GM19351 (cell line): Measurements from ENCODE around the gene PHOSPHO2.
"Not testable (repeated sequence)": the region's sequence is repeated elsewhere in the genome, so short reads cannot be mapped to it uniquely, and the experiment has no call there.

Source experiments
- ATAC-seq: cut with Tn5 transposase; IDR thresholded peaks from one replicate; pipeline ENCODE4 v1.9.1; 2021; ENCODE audit warnings: mild to moderate bottlenecking, moderate library complexity; ENCODE audit not compliant: unreplicated experiment

PHOSPHO2 gene

DNA sequence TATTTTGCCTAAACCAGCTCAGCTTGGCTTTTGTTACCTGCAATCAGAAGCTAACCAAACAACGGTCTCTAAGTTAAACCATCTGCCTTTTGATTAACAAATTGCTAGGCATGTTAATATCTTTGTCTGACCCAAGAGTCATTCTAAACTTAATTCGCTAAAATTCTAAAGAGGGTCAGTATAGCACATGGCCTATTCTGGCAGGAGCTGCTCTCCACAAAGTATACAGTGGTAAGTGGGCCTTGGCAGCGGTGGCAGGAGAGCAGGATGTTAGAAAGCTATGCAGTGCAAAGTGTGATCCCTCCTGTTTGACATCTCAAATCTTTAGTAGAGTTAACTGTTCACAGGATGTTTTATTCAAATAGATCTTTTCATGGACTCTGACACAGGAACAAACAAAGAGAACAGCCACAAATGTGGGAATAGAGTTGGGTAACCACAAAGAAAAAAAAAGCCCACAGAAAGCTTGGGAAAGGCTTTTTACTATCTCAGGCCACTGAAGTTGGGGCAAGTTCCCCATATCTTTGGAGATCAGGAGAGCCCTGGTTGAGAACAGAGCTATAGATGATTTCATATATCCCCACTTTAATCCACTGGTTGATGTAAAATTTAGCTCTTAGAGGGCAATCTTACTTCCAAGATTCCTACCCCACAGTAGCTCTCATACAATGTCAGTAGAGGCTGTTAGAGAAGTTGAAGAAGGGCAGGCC is 10.7 kb upstream of the PHOSPHO2 start:
- ATAC-seq, result no peak

- ATAC-seq, result no peak
Observed at GRCh38 chr2:169684135-169684565, 10.1 kb upstream of the PHOSPHO2 start.

- not testable (repeated sequence) for ATAC-seq
Observed at GRCh38 chr2:169684712-169685111, 9.6 kb upstream of the PHOSPHO2 start.

- ATAC-seq, result not testable (repeated sequence)
Observed at GRCh38 chr2:169686825-169687224, 7.4 kb upstream of the PHOSPHO2 start.

GRCh38 chr2:169687943-169688342 is 6.3 kb upstream of the PHOSPHO2 start:
- ATAC-seq, result not testable (repeated sequence)

DNA sequence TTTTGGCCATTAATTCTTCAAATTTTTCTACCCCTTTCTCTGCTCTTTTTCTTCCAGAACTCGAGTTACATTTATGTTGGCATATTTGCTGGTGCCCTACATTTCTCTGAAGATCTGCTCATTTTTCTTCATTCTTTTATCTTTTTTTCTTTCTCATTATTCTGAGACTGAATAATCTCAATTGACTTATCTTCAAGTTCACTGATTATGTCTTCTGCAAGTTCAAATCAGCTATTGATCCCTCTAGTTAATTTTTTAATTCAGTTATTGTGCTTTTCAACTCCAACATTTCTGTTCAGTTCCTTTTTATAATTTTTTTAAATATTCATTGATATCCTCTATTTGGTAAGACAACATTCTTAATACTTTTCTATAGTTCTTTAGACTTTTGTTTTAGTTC is 3.3 kb upstream of the PHOSPHO2 start:
- ATAC-seq, result no peak

GRCh38 chr2:169692718-169693117 is 1.6 kb upstream of the PHOSPHO2 start:
- no peak for ATAC-seq

GRCh38 chr2:169693360-169693759 is 909 bp upstream of the PHOSPHO2 start:
- no peak for ATAC-seq

GRCh38 chr2:169694894-169695260 is 608 bp downstream of the PHOSPHO2 start:
- ATAC-seq, result no peak

- ATAC-seq, result no peak
Observed at GRCh38 chr2:169696381-169696780, 2.1 kb downstream of the PHOSPHO2 start.

DNA sequence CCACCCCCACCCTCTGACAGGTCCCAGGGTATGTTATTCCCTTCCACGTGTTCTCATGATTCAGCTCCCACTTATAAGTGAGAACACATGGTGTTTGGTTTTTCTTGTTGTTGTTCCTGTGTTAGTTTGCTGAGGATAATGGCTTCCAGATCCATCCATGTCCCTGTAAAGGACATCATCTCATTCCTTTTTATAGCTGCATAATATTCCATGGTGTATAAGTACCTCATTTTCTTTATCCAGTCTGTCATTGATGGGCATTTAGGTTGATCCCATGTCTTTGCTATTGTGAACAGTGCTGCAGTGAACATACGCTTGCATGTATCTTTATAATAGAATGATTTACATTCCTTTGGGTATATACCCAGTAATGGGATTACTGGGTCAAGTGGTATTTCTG is 4.9 kb downstream of the PHOSPHO2 start:
- not testable (repeated sequence) for ATAC-seq

GRCh38 chr2:169702996-169703395 is 8.7 kb downstream of the PHOSPHO2 start:
- no peak for ATAC-seq

GRCh38 chr2:169704160-169704708 is 10.0 kb downstream of the PHOSPHO2 start:
- no peak for ATAC-seq

- no peak for ATAC-seq
Observed at GRCh38 chr2:169705927-169706326, 11.7 kb downstream of the PHOSPHO2 start.

GRCh38 chr2:169707626-169708025 is 13.4 kb downstream of the PHOSPHO2 start:
- no peak for ATAC-seq

- no peak for ATAC-seq
Observed at GRCh38 chr2:169709331-169709730, 15.1 kb downstream of the PHOSPHO2 start.

DNA sequence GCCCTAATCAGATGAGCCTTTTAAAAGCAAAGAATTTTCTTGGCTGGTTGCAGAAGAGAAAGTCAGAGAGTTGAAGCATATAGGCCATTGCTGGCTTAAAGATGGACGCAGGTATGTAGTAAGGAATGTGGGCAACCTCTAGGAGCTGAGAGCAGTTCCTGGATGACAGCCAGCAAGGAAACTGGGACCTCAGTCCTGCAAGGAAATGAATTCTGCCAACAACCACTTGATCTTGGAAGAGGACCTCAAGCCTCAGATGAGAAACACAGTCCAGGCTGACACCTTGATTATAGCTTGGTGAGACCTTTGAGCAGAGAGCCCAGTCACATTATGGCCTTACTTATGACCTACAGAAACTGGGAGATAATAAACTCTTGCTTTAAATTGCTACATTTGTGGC is 15.7 kb downstream of the PHOSPHO2 start:
- ATAC-seq, result no peak

DNA sequence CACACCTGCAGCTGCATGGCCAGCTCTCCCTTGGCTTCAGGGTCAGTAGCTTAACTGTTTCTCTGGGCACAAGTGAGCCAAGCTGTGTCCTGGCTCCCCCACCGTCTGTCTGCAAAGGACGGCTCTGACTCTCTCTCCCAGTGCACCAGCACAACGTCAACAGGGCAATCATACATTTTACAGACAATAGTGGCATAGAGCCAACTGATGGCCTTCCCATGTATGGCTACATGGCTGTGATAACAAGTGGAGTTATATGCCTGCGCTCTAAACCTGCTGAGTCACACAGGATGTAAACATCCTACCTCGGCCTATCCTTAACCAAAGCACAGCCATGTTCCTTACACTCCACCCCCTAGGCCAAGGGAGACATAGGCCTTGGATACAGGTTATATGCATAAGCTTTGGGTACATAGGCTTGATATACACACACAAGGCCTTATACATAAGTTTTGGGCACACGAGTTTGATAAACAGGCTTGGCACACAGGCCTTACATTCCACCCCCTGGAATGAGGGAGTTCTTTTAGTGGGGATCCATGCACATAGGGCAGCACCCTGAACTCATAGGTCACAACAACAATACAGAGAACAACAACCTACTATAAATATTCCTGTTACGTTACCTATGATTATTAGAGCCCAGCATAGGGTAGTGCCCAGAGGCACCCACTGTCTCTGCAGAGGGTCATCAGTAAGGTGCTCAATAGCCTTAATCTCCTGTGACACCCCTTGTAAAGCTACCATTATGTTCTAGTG is 17.7 kb downstream of the PHOSPHO2 start:
- ATAC-seq, result no peak

DNA sequence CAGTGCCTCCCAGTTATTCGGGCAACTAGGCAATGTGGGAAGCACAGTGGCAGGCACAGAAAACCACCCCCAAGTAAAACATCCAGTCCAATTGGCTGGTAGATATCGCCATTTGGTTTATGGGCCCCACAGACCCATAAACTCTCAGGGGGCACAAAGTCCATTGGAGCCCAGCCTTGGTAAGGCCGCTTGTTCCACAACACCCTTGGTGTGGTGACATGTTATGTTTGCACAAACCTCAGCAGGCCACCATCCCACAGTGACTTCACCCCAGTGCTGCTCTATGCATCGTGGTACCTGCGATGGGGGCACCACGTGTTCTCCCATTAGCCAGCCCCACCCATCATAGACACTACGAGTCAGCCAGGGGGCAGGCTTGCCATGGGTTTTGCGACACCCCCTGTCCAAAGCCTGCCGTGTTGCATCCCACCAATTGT is 18.5 kb downstream of the PHOSPHO2 start:
- no peak for ATAC-seq

- no peak for ATAC-seq
Observed at GRCh38 chr2:169713331-169713730, 19.1 kb downstream of the PHOSPHO2 start.

GRCh38 chr2:169714699-169715098 is 20.4 kb downstream of the PHOSPHO2 start:
- ATAC-seq, result no peak
